ENCODE measurements around the gene ADORA2A.
"Not testable (repeated sequence)": the region's sequence is repeated elsewhere in the genome, so short reads cannot be mapped to it uniquely, and the experiment has no call there.

Gene ADORA2A

DNA sequence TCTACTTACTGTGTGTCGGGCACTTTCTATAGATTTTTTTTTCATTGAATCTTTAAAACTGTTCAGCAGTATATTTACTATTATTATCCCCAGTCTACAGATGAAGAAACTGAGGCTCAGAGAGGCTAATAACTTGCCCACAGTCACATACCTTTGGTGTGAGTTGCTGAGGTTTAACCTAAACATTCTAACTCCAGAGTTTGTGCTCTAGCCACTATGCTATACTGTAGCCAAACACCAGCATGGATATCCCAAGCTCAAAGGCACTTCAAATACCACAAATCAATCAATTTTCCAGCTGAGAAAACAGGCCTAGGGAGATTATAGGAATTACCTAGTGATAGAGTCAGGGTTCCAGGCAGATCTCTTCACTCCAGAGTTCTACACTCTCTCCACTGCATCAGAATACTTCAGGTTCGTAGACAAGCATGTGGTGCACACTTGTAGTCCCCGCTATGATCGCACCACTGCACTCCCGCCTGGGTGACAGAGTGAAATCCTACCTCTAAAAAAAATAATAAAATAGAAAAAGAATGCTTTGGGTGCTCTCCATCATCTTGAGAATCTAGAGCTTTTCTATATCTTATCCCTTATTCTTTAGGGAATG lies 47.4 kb downstream of the ADORA2A start:
- H3K27ac ChIP-seq (ENCODE audit: low read depth, low read length), result no peak overlapping the region
- peaks cover 3% of the 10 kb centered on the region; the same call in 1 of the 2 replicates for H3K4me1 ChIP-seq (ENCODE audit: control insufficient read depth, insufficient read depth, low read length)
- H3K27me3 ChIP-seq (ENCODE audit: control insufficient read depth, insufficient read depth, low read length), result no peaks in the 10 kb centered on the region
- no peak overlapping the region for H3K9ac ChIP-seq (ENCODE audit: low read length)
- no peaks in the 10 kb centered on the region for H3K36me3 ChIP-seq (ENCODE audit: control insufficient read depth, insufficient read depth, low read length)
- peaks cover 5% of the 10 kb centered on the region; the same call in 1 of the 2 replicates for H3K9me3 ChIP-seq (ENCODE audit: control insufficient read depth, insufficient read depth, low read depth, low read length)
- no peak overlapping the region for H3K4me3 ChIP-seq (ENCODE audit: low read depth, low read length)

DNA sequence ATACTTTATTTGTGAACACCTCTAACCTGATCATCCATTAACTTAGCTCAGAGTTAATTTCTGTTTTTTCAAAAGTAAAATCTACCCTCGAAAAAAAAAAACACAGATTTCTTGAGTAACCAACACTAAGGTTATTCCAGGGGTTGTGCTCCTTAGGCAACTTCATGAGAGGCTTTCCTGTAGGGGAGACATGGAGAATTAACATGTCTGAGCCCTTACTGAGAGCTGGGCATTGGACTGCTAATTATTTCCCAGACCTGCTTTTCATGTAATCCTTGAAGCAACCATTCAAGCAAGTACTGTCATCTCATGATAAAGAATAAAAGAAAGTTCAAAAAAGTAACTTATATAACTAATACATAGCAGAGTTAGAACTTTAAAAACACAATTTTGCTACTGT lies 54.2 kb downstream of the ADORA2A start:
- no peak overlapping the region for H3K9ac ChIP-seq (ENCODE audit: low read length)
- H3K27ac ChIP-seq (ENCODE audit: low read depth, low read length), result no peak overlapping the region
- H3K9me3 ChIP-seq (ENCODE audit: control insufficient read depth, insufficient read depth, low read depth, low read length), result no peaks in the 10 kb centered on the region
- H3K4me1 ChIP-seq (ENCODE audit: control insufficient read depth, insufficient read depth, low read length), result peaks cover 12% of the 10 kb centered on the region
- H3K36me3 ChIP-seq (ENCODE audit: control insufficient read depth, insufficient read depth, low read length), result no peaks in the 10 kb centered on the region
- no peak overlapping the region for H3K4me3 ChIP-seq (ENCODE audit: low read depth, low read length)
- no peaks in the 10 kb centered on the region for H3K27me3 ChIP-seq (ENCODE audit: control insufficient read depth, insufficient read depth, low read length)

DNA sequence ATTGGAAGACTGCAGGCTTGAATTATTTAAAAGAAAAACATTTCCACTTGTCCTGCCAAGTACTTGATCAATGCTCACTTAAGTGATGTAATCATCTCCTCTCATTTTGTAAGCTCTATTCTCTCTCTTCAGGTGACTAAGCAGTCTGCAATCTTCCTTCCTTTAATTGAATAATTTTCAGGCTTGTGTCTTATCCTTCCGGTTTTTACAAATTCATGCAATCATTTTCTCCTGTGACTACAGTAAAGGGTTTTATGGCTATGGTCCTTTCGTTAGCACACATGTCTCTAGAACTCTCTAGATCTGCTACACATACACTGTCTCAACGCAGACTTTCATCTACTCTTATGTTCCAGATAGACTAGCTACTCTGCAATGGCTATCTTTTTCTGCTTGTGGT lies 55.2 kb downstream of the ADORA2A start:
- no peaks in the 10 kb centered on the region for H3K36me3 ChIP-seq (ENCODE audit: control insufficient read depth, insufficient read depth, low read length)
- no peaks in the 10 kb centered on the region for H3K9me3 ChIP-seq (ENCODE audit: control insufficient read depth, insufficient read depth, low read depth, low read length)
- no peaks in the 10 kb centered on the region for H3K27me3 ChIP-seq (ENCODE audit: control insufficient read depth, insufficient read depth, low read length)
- no peak overlapping the region for H3K27ac ChIP-seq (ENCODE audit: low read depth, low read length)
- H3K9ac ChIP-seq (ENCODE audit: low read length), result no peak overlapping the region
- no peak overlapping the region for H3K4me3 ChIP-seq (ENCODE audit: low read depth, low read length)
- peaks cover 12% of the 10 kb centered on the region for H3K4me1 ChIP-seq (ENCODE audit: control insufficient read depth, insufficient read depth, low read length)

DNA sequence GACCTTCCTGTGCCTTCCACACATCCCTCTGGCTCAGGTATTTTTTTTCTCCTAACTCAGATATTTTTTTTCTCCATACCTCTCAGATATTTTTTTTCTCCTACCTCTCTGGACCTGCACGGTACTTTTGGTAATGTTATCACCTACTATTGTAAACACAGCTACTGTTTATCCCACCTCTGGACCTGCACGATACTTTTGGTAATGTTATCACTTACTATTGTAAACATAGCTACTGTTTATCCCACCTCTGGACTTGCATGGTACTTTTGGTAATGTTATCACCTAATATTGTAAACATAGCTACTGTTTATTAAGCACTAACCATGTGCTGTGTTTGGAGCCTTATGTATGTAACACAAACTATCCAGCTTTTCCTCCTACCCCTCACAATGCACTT lies 55.6 kb downstream of the ADORA2A start:
- H3K4me3 ChIP-seq (ENCODE audit: low read depth, low read length), result no peak overlapping the region
- no peaks in the 10 kb centered on the region for H3K36me3 ChIP-seq (ENCODE audit: control insufficient read depth, insufficient read depth, low read length)
- no peak overlapping the region for H3K27ac ChIP-seq (ENCODE audit: low read depth, low read length)
- H3K9me3 ChIP-seq (ENCODE audit: control insufficient read depth, insufficient read depth, low read depth, low read length), result no peaks in the 10 kb centered on the region
- H3K9ac ChIP-seq (ENCODE audit: low read length), result no peak overlapping the region
- peaks cover 12% of the 10 kb centered on the region for H3K4me1 ChIP-seq (ENCODE audit: control insufficient read depth, insufficient read depth, low read length)
- no peaks in the 10 kb centered on the region for H3K27me3 ChIP-seq (ENCODE audit: control insufficient read depth, insufficient read depth, low read length)

DNA sequence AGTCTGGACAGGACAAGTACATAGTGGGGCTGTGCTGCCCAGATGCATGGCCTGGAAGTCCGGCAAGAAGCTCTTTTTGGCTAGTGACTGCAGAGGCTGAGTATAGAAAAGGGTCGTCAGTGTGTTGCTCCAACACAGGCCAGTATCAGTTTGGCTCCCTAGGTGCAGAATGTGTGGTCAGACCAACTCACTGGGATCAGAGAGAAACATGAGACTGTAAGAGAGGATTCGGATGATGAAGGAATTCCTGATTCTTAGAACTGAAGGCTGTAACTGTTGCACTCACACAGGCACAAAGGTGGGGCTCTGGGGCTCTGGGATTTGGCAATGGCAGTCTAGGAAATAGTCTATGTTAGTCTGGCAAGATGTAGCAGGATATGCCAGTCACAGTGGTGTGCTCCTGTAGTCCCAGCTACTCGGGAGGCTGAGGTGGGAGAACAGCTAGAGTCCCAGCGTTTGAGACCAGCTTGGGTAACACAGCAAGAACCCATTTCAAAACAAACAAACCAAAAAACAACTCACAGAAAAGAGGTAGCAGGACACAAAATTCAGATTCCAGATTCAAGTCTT lies 56.7 kb downstream of the ADORA2A start:
- Histone ChIP-seq H3K4me3 (ENCODE audit: low read depth, low read length) (no peak overlapping the region), H3K36me3 (ENCODE audit: control insufficient read depth, insufficient read depth, low read length) (no peaks in the 10 kb centered on the region), H3K9ac (ENCODE audit: low read length) (no peak overlapping the region), H3K27ac (ENCODE audit: low read depth, low read length) (no peak overlapping the region), H3K27me3 (ENCODE audit: control insufficient read depth, insufficient read depth, low read length) (no peaks in the 10 kb centered on the region), H3K9me3 (ENCODE audit: control insufficient read depth, insufficient read depth, low read depth, low read length) (no peaks in the 10 kb centered on the region), H3K4me1 (ENCODE audit: control insufficient read depth, insufficient read depth, low read length) (peaks cover 12% of the 10 kb centered on the region)

DNA sequence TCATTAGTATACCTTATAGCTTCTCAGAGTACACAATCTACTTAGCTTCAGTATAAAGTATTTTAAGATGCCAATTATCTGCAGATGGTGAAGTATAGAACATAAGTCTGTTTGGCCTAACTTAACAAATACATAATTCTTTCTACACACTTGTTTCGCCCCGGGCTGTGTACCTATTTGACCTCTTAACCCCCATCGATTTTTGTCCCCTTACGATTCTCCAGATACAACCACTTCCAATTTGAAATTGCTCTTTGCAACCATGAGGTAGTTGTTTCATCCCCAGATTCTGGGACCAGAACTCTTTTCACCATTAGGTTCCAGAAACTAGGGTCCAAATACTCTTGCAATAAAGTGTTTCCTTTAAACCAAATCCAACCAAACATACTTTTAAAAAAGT lies 57.8 kb downstream of the ADORA2A start:
- Histone ChIP-seq H3K36me3 (ENCODE audit: control insufficient read depth, insufficient read depth, low read length) (no peaks in the 10 kb centered on the region), H3K4me3 (ENCODE audit: low read depth, low read length) (no peak overlapping the region), H3K9ac (ENCODE audit: low read length) (no peak overlapping the region), H3K9me3 (ENCODE audit: control insufficient read depth, insufficient read depth, low read depth, low read length) (no peaks in the 10 kb centered on the region), H3K27ac (ENCODE audit: low read depth, low read length) (no peak overlapping the region), H3K27me3 (ENCODE audit: control insufficient read depth, insufficient read depth, low read length) (no peaks in the 10 kb centered on the region), H3K4me1 (ENCODE audit: control insufficient read depth, insufficient read depth, low read length) (peaks cover 12% of the 10 kb centered on the region)

DNA sequence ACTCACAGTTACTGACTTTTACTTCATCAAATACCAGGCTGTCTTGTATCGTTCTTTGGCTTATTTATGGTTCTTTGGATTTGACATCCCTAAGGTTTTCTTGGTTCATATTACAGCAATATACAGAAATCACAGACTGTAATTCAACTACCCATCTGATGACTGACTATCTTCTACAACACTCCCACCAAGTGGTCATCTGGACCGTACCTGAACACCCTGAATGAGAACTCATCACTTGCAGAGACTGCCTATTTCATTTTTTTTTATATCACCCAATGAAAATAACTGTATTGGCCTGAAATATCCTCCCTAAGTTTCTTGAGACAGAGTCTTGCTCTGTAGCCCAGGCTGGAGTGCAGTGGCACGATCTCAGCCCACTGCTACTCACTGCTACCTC lies 58.2 kb downstream of the ADORA2A start:
- no peak overlapping the region for H3K27ac ChIP-seq (ENCODE audit: low read depth, low read length)
- H3K4me1 ChIP-seq (ENCODE audit: control insufficient read depth, insufficient read depth, low read length), result peaks cover 12% of the 10 kb centered on the region
- H3K27me3 ChIP-seq (ENCODE audit: control insufficient read depth, insufficient read depth, low read length), result no peaks in the 10 kb centered on the region
- H3K9me3 ChIP-seq (ENCODE audit: control insufficient read depth, insufficient read depth, low read depth, low read length), result no peaks in the 10 kb centered on the region
- no peak overlapping the region for H3K9ac ChIP-seq (ENCODE audit: low read length)
- H3K36me3 ChIP-seq (ENCODE audit: control insufficient read depth, insufficient read depth, low read length), result no peaks in the 10 kb centered on the region
- no peak overlapping the region for H3K4me3 ChIP-seq (ENCODE audit: low read depth, low read length)

DNA sequence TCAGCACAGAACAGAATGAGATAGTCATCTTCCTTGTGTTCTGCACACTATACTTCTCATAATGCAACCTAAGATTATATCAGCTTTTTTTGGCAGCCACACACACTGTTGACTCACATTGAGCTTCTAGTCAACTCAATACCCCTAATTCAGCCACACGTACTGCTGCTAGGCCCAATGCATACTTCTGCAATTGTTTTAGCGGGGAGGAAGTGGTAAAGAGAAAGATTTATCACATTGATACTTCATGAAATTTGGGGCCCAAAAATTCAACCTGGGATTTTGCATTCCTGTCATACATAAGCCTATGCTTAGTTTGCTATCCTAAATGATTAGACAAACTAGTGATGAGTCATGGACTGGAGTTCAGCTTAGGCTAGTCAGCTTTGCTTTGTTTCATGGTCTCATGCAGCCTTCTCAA lies 59.1 kb downstream of the ADORA2A start:
- Histone ChIP-seq H3K9me3 (ENCODE audit: control insufficient read depth, insufficient read depth, low read depth, low read length) (no peaks in the 10 kb centered on the region), H3K27me3 (ENCODE audit: control insufficient read depth, insufficient read depth, low read length) (no peaks in the 10 kb centered on the region), H3K9ac (ENCODE audit: low read length) (no peak overlapping the region), H3K27ac (ENCODE audit: low read depth, low read length) (no peak overlapping the region), H3K4me3 (ENCODE audit: low read depth, low read length) (no peak overlapping the region), H3K36me3 (ENCODE audit: control insufficient read depth, insufficient read depth, low read length) (no peaks in the 10 kb centered on the region), H3K4me1 (ENCODE audit: control insufficient read depth, insufficient read depth, low read length) (peaks cover 10% of the 10 kb centered on the region)

DNA sequence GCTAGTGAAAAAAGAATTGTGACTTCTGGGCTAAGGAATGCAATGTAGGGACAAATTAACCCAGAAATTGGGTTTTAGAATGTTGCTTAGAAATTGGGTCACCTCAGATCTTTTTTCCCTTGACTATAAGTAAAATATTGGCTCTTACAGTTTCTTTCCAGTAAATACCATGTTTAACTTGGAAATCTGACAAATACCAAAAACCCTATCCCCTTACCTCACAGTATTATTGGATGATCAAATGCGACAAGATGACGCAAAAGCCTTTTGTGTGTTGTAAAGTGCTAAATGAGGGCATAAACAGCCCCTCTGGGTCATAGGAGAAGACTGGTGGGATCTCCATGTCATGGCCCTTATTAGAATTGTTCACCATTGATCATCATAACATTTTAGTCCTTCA lies 61.6 kb downstream of the ADORA2A start:
- Histone ChIP-seq H3K27ac (ENCODE audit: low read depth, low read length) (no peak overlapping the region), H3K27me3 (ENCODE audit: control insufficient read depth, insufficient read depth, low read length) (peaks cover 13% of the 10 kb centered on the region), H3K36me3 (ENCODE audit: control insufficient read depth, insufficient read depth, low read length) (no peaks in the 10 kb centered on the region), H3K4me1 (ENCODE audit: control insufficient read depth, insufficient read depth, low read length) (peaks cover 4% of the 10 kb centered on the region), H3K9ac (ENCODE audit: low read length) (no peak overlapping the region), H3K4me3 (ENCODE audit: low read depth, low read length) (no peak overlapping the region), H3K9me3 (ENCODE audit: control insufficient read depth, insufficient read depth, low read depth, low read length) (no peaks in the 10 kb centered on the region)

DNA sequence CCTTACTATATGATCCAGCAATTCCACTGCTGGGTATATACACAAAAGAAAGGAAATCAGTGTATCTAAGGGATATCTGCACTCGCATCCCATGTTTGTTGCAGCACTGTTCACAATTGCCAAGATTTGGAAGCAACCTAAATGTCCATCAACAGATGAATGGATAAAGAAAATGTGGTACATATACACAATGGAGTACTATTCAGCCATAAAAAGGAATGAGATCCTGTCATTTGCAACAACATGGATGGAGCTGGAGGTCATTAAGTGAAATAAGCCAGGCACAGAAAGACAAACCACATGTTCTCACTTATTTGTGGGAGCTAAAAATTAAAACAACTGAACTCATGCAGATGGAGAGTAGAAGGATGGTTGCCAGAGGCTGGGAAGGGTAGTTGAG lies 62.0 kb downstream of the ADORA2A start:
- H3K4me1 ChIP-seq (ENCODE audit: control insufficient read depth, insufficient read depth, low read length); H3K9ac ChIP-seq (ENCODE audit: low read length); H3K9me3 ChIP-seq (ENCODE audit: control insufficient read depth, insufficient read depth, low read depth, low read length); H3K4me3 ChIP-seq (ENCODE audit: low read depth, low read length); H3K36me3 ChIP-seq (ENCODE audit: control insufficient read depth, insufficient read depth, low read length); H3K27ac ChIP-seq (ENCODE audit: low read depth, low read length): not testable (repeated sequence)
- H3K27me3 ChIP-seq (ENCODE audit: control insufficient read depth, insufficient read depth, low read length), result peaks cover 17% of the 10 kb centered on the region

Data from HUES6 (cell line).